ENCODE measurements around the gene MRPL37.

- no peak for TF ChIP-seq RAD21 (IDR thresholded peaks at IDR 0.05; ENCODE audit: low read length)
- TF ChIP-seq YY1 (IDR thresholded peaks at IDR 0.05; ENCODE audit: low read depth): no peak
- TF ChIP-seq, protein P1, sequence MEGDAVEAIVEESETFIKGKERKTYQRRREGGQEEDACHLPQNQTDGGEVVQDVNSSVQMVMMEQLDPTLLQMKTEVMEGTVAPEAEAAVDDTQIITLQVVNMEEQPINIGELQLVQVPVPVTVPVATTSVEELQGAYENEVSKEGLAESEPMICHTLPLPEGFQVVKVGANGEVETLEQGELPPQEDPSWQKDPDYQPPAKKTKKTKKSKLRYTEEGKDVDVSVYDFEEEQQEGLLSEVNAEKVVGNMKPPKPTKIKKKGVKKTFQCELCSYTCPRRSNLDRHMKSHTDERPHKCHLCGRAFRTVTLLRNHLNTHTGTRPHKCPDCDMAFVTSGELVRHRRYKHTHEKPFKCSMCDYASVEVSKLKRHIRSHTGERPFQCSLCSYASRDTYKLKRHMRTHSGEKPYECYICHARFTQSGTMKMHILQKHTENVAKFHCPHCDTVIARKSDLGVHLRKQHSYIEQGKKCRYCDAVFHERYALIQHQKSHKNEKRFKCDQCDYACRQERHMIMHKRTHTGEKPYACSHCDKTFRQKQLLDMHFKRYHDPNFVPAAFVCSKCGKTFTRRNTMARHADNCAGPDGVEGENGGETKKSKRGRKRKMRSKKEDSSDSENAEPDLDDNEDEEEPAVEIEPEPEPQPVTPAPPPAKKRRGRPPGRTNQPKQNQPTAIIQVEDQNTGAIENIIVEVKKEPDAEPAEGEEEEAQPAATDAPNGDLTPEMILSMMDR (IDR thresholded peaks at IDR 0.05): no peak
- no peak for TF ChIP-seq TEAD4 (IDR thresholded peaks at IDR 0.05; ENCODE audit: borderline replicate concordance, insufficient read depth)
- TF ChIP-seq MEF2A (IDR thresholded peaks at IDR 0.05; ENCODE audit: borderline replicate concordance, low read depth): no peak
- TF ChIP-seq GABPA (IDR thresholded peaks at IDR 0.05; ENCODE audit: low read depth): no peak
- TF ChIP-seq EZH2phosphoT487 (IDR thresholded peaks at IDR 0.05; ENCODE audit: borderline replicate concordance, low read depth): no peak
- TF ChIP-seq, protein P2, sequence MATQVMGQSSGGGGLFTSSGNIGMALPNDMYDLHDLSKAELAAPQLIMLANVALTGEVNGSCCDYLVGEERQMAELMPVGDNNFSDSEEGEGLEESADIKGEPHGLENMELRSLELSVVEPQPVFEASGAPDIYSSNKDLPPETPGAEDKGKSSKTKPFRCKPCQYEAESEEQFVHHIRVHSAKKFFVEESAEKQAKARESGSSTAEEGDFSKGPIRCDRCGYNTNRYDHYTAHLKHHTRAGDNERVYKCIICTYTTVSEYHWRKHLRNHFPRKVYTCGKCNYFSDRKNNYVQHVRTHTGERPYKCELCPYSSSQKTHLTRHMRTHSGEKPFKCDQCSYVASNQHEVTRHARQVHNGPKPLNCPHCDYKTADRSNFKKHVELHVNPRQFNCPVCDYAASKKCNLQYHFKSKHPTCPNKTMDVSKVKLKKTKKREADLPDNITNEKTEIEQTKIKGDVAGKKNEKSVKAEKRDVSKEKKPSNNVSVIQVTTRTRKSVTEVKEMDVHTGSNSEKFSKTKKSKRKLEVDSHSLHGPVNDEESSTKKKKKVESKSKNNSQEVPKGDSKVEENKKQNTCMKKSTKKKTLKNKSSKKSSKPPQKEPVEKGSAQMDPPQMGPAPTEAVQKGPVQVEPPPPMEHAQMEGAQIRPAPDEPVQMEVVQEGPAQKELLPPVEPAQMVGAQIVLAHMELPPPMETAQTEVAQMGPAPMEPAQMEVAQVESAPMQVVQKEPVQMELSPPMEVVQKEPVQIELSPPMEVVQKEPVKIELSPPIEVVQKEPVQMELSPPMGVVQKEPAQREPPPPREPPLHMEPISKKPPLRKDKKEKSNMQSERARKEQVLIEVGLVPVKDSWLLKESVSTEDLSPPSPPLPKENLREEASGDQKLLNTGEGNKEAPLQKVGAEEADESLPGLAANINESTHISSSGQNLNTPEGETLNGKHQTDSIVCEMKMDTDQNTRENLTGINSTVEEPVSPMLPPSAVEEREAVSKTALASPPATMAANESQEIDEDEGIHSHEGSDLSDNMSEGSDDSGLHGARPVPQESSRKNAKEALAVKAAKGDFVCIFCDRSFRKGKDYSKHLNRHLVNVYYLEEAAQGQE (IDR thresholded peaks at IDR 0.05; ENCODE audit: low read depth, low read length): no peak
- TF ChIP-seq POLR2AphosphoS5 (IDR thresholded peaks at IDR 0.05; ENCODE audit: low read depth, low read length): no peak
- no peak for TF ChIP-seq NFIC (IDR thresholded peaks at IDR 0.05; ENCODE audit: borderline replicate concordance)
- TF ChIP-seq SMC3 (IDR thresholded peaks at IDR 0.05; ENCODE audit: low read depth, low read length): no peak
Observed at GRCh38 chr1:54225986-54226559, 26.1 kb downstream of the MRPL37 start.

Data from SK-N-SH (cell line).